Esophagus squamous epithelium (tissue), 4 donors: ENCODE data around the gene ZNF76.
"Not testable (repeated sequence)": the region's sequence is repeated elsewhere in the genome, so short reads cannot be mapped to it uniquely, and the experiment has no call there.

Source experiments
- POLR2A ChIP-seq, 4 donors: fragments of 450-650 bp; IDR thresholded peaks; one replicate each; pipeline ENCODE4 v1.6.1; 2017; ENCODE audit warnings: antibody characterized with exemption in 4 of 4, mild to moderate bottlenecking in 4 of 4, moderate library complexity in 3 of 4
- TF ChIP-seq, protein P1 (sequence below), 6 experiments: fragments of 450-650 bp in 4 of 6; fragments of 200-600 bp in 2 of 6; sonication (generic) in 2 of 6; IDR thresholded peaks; one replicate each; pipeline ENCODE4 v1.5.1; 2016 to 2019; ENCODE audit warnings: antibody characterized with exemption in 6 of 6, mild to moderate bottlenecking in 4 of 6, moderate library complexity in 4 of 6

DNA sequence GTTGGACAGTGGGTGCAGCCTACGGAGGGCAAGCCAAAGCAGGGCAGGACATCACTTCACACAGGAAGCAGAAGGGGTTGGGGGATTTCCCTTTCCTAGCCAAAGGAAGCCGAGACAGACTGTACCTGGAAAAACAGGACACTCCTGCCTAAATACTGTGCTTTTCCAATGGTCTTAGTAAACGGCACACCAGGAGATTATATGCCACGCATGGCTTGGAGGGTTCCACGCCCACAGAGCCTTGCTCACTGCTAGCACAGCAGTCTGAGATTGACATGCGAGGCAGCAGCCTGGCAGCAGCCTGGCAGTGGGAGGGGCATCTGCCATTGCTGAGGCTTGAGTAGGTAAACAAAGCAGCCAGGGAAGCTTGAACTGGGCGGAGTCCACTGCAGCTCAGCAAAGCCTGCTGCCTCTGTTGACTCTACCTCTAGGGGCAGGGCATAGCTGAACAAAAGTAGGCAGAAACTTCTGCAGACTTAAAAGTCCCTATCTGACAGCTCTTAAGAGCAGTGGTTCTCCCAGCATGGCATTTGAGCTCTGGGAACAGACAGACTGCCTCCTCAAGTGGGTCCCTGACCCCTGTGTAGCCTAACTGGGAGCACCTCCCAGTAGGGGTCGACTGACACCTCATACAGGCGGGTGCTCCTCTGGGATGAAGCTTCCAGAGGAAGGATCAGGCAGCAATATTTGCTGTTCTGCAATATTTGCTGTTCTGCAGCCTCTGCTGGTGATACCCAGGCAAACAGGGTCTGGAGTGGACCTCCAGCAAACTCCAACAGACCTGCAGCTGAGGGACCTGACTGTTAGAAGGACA is 72.7 kb downstream of the ZNF76 start:
- TF ChIP-seq POLR2A (IDR thresholded peaks at IDR 0.05) = not testable (repeated sequence)
- TF ChIP-seq, protein P1, sequence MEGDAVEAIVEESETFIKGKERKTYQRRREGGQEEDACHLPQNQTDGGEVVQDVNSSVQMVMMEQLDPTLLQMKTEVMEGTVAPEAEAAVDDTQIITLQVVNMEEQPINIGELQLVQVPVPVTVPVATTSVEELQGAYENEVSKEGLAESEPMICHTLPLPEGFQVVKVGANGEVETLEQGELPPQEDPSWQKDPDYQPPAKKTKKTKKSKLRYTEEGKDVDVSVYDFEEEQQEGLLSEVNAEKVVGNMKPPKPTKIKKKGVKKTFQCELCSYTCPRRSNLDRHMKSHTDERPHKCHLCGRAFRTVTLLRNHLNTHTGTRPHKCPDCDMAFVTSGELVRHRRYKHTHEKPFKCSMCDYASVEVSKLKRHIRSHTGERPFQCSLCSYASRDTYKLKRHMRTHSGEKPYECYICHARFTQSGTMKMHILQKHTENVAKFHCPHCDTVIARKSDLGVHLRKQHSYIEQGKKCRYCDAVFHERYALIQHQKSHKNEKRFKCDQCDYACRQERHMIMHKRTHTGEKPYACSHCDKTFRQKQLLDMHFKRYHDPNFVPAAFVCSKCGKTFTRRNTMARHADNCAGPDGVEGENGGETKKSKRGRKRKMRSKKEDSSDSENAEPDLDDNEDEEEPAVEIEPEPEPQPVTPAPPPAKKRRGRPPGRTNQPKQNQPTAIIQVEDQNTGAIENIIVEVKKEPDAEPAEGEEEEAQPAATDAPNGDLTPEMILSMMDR (IDR thresholded peaks at IDR 0.05) = peak in 4 of 6 experiments; percentile 21 to 53 (median 32)
